IMR-90 (cell line): ENCODE results near the gene TCF7L1. TPM values are rescaled to one million over a fixed set of nuclear protein-coding genes. Genes with fewer than 3 reads are reported as not detected.

Experiments
- ATAC-seq: fragments of 200-7000 bp; cut with Tn5 transposase; 2 replicates; pipeline ENCODE4 v1.9.1; 2020; ENCODE audit warnings: low read depth, mild to moderate bottlenecking, moderate library complexity
- BruUV-seq: library from RNA; stranded (reverse); fragments of 400-500 nt; replicated peaks from 2 replicates; lab custom pipeline; 2021; lab: Mats Ljungman, UMichigan
- CTCF ChIA-PET: fragments of 300-600 bp; formaldehyde crosslinking; extraction: SDS; loops from one replicate; lab custom pipeline; 2021; ENCODE audit warnings: antibody characterized with exemption; lab: Yijun Ruan, JAX
- POLR2A ChIA-PET: fragments of 300-600 bp; sonication (Branson Sonifier 250); formaldehyde crosslinking; loops from one replicate; lab custom pipeline; 2022; ENCODE audit warnings: antibody characterized with exemption; ENCODE audit not compliant: unreplicated experiment; lab: Charles Lee
- DNase-seq: peaks from one replicate; pipeline ENCODE4 v3.0.0; 2013
- H2AFZ ChIP-seq: replicated peaks from 2 replicates; pipeline ENCODE3; 2013; ENCODE audit warnings: low read length, mild to moderate bottlenecking; ENCODE audit not compliant: poor library complexity
- H2AK5ac ChIP-seq: 2 replicates; pipeline ENCODE4 v1.6.1; 2013; ENCODE audit warnings: low read depth, low read length, inconsistent platforms
- H2AK9ac ChIP-seq: replicated peaks from 2 replicates; pipeline ENCODE3; 2013; ENCODE audit warnings: mild to moderate bottlenecking, low read depth, low read length, moderate library complexity; ENCODE audit not compliant: poor library complexity
- H2BK120ac ChIP-seq: 2 replicates; pipeline ENCODE4 v1.6.1; 2013; ENCODE audit warnings: low read depth, low read length, inconsistent platforms
- H2BK15ac ChIP-seq: 3 replicates; pipeline ENCODE4 v1.6.1; 2013; ENCODE audit warnings: low read depth, low read length, inconsistent platforms
- H2BK20ac ChIP-seq: 2 replicates; pipeline ENCODE4 v1.6.1; 2013; ENCODE audit warnings: low read depth, mild to moderate bottlenecking, inconsistent platforms, low read length, moderate library complexity
- H2BK5ac ChIP-seq: 2 replicates; pipeline ENCODE4 v1.6.1; 2013; ENCODE audit warnings: mild to moderate bottlenecking, low read depth, low read length, inconsistent platforms; ENCODE audit not compliant: poor library complexity, severe bottlenecking
- H3K14ac ChIP-seq: replicated peaks from 2 replicates; pipeline ENCODE4 v1.6.1; 2013; ENCODE audit warnings: low read depth, low read length, inconsistent platforms
- H3K18ac ChIP-seq: 2 replicates; pipeline ENCODE4 v1.6.1; 2013; ENCODE audit warnings: low read depth, low read length, control low read depth
- H3K23ac ChIP-seq: 2 replicates; pipeline ENCODE4 v1.6.1; 2013; ENCODE audit warnings: low read depth, low read length, inconsistent platforms
- H3K27ac ChIP-seq: 2 replicates; pipeline ENCODE4 v1.5.1; 2013; ENCODE audit warnings: mild to moderate bottlenecking, control low read depth, low read length; ENCODE audit not compliant: insufficient read depth
- H3K27me3 ChIP-seq: 2 replicates; pipeline ENCODE4 v1.6.1; 2013; ENCODE audit warnings: low read length; ENCODE audit not compliant: control insufficient read depth, insufficient read depth
- H3K36me3 ChIP-seq: 2 replicates; pipeline ENCODE4 v1.6.1; 2013; ENCODE audit warnings: low read length, mixed read lengths; ENCODE audit not compliant: control insufficient read depth, insufficient read depth
- H3K4ac ChIP-seq: 2 replicates; pipeline ENCODE4 v1.6.1; 2013; ENCODE audit warnings: low read depth, low read length, inconsistent platforms
- H3K4me1 ChIP-seq: 2 replicates; pipeline ENCODE4 v1.6.1; 2013; ENCODE audit warnings: low read length, mixed read lengths; ENCODE audit not compliant: control insufficient read depth, insufficient read depth
- H3K4me2 ChIP-seq: 2 replicates; pipeline ENCODE4 v1.6.1; 2013; ENCODE audit warnings: low read depth, mild to moderate bottlenecking, control low read depth, low read length, moderate library complexity
- H3K4me3 ChIP-seq: 2 replicates; pipeline ENCODE4 v1.5.1; 2013; ENCODE audit warnings: low read depth, mild to moderate bottlenecking, control low read depth, low read length, moderate library complexity; ENCODE audit not compliant: insufficient read depth
- H3K56ac ChIP-seq: 2 replicates; pipeline ENCODE4 v1.6.1; 2013; ENCODE audit warnings: low read length, inconsistent platforms; ENCODE audit not compliant: insufficient read depth; ENCODE audit errors: extremely low read depth
- H3K79me1 ChIP-seq, 2 experiments: 2 replicates each; pipeline ENCODE4 v1.6.1; 2013; ENCODE audit warnings: low read length in 2 of 2, inconsistent platforms in 1 of 2, low read depth in 1 of 2
- H3K9ac ChIP-seq: 2 replicates; pipeline ENCODE4 v1.6.1; 2013; ENCODE audit warnings: low read depth, low read length, control low read depth
- H3K9me1 ChIP-seq: 2 replicates; pipeline ENCODE4 v1.6.1; 2013; ENCODE audit warnings: low read length, inconsistent platforms; ENCODE audit not compliant: insufficient read depth
- H3K9me3 ChIP-seq: 2 replicates; pipeline ENCODE4 v1.6.1; 2013; ENCODE audit warnings: low read length; ENCODE audit not compliant: control insufficient read depth, insufficient read depth
- H4K20me1 ChIP-seq: 2 replicates; pipeline ENCODE4 v1.6.1; 2013; ENCODE audit warnings: low read length, inconsistent platforms; ENCODE audit not compliant: insufficient read depth
- H4K5ac ChIP-seq: 2 replicates; pipeline ENCODE4 v1.6.1; 2013; ENCODE audit warnings: mild to moderate bottlenecking, low read depth, low read length, control low read depth
- H4K8ac ChIP-seq, 2 experiments: 2 replicates each; pipeline ENCODE4 v1.6.1; 2013; ENCODE audit warnings: low read depth in 2 of 2, low read length in 2 of 2, control low read depth in 1 of 2, inconsistent platforms in 1 of 2
- H4K91ac ChIP-seq: 2 replicates; pipeline ENCODE4 v1.6.1; 2013; ENCODE audit warnings: low read depth, low read length, inconsistent platforms; ENCODE audit not compliant: insufficient read depth
- CEBPB ChIP-seq: IDR thresholded peaks from 2 replicates; pipeline ENCODE4 v1.6.1; 2012; ENCODE audit warnings: low read depth, low read length, improper control_type of control experiment
- CHD1 ChIP-seq: IDR thresholded peaks from 2 replicates; pipeline ENCODE4 v1.6.1; 2012; ENCODE audit warnings: low read depth, low read length, improper control_type of control experiment
- MAZ ChIP-seq: IDR thresholded peaks from 2 replicates; pipeline ENCODE4 v1.6.1; 2012; ENCODE audit warnings: low read depth, mild to moderate bottlenecking, low read length, improper control_type of control experiment, moderate library complexity, borderline replicate concordance
- NFE2L2 ChIP-seq: fragments of 150-350 bp; IDR thresholded peaks from 2 replicates; pipeline ENCODE4 v1.6.1; 2016; ENCODE audit warnings: low read depth, mild to moderate bottlenecking, low read length
- POLR2A ChIP-seq: IDR thresholded peaks from 2 replicates; pipeline ENCODE4 v1.6.1; 2012; ENCODE audit warnings: mild to moderate bottlenecking, low read depth, low read length
- RCOR1 ChIP-seq: IDR thresholded peaks from 2 replicates; pipeline ENCODE4 v1.6.1; 2012; ENCODE audit warnings: mild to moderate bottlenecking, low read length, improper control_type of control experiment; ENCODE audit not compliant: insufficient replicate concordance
- WGBS, 2 experiments: methylation state at CpG; one replicate each; pipeline versions ENCODE4 v1.1.5 to v1.1.7; 2013; ENCODE audit warnings: missing lambda C conversion rate in 2 of 2; ENCODE audit not compliant: insufficient read length in 1 of 2; ENCODE audit errors: extremely low coverage in 2 of 2; 5-methylcytosine and 5-hydroxymethylcytosine counted together
- dilution Hi-C: fragments of 300-500 bp; cut with HindIII; formaldehyde crosslinking; loops from one replicate; pipeline ENCODE4 v1.14.3; 2018; ENCODE audit warnings: low sequenced_read_pairs; ENCODE audit not compliant: unreplicated experiment
- in situ Hi-C: fragments of 300-500 bp; cut with MboI; formaldehyde crosslinking; loops from 3 replicates; pipeline ENCODE4 v1.14.3; 2019; ENCODE audit warnings: low sequenced_read_pairs, inconsistent platforms, mixed read lengths
- intact Hi-C: fragments of 100-400 bp; cut with micrococcal nuclease; formaldehyde crosslinking; loops from 2 replicates; pipeline ENCODE4 v1.10.0; 2022
- polyA plus RNA-seq, 3 experiments: library from polyadenylated mRNA; depleted of rRNA; stranded (reverse); fragments of >200 nt; gene quantifications; 2 replicates each; pipeline ENCODE4 v1.2.3, GENCODE V29; 2012; ENCODE audit warnings: low replicate concordance in 1 of 3
- total RNA-seq: library from RNA; depleted of rRNA; stranded (reverse); fragments of >200 nt; gene quantifications from 2 replicates; pipeline ENCODE4 v1.2.3, GENCODE V29; 2012

The TCF7L1 gene
- total and polyA plus RNA-seq, 2 of the 4 experiments (the other 2 are of a cell fraction) = 0.72 to 11.1 TPM

- H3K14ac ChIP-seq = no peak overlapping the region
- peaks cover 7% of the 10 kb centered on the region; the same call in 1 of the 2 replicates for H4K20me1 ChIP-seq
- peaks cover 41% of the 10 kb centered on the region for H3K4me1 ChIP-seq
- H3K56ac ChIP-seq = no peak overlapping the region
- H2BK120ac ChIP-seq = no peak overlapping the region
- TF ChIP-seq MAZ (no peak), CEBPB (no peak), NFE2L2 (no peak), CHD1 (no peak), RCOR1 (no peak), POLR2A (no peak)
- ChIA-PET POLR2A (no interaction called here), CTCF (interaction anchor here (1.0 kb wide), 1 partner anchor 19 kb away, joined by 3 read pairs; no protein-coding TSS in a partner anchor)
- DNase-seq = no peak
- peaks cover 16% of the 10 kb centered on the region for H3K9me1 ChIP-seq
- no TSS peak for BruUV-seq
- H3K4me3 ChIP-seq = no peak overlapping the region
- H3K4me2 ChIP-seq = no peak overlapping the region
- H2BK5ac ChIP-seq = no peak overlapping the region
- intact Hi-C loops = no loop called here
- H2AK5ac ChIP-seq = no peak overlapping the region
- dilution Hi-C loops = no loop called here
- peaks cover 25 to 87% of the 10 kb centered on the region in 2 experiments; a peak in 3 of 4 replicates for H3K79me1 ChIP-seq
- no peak overlapping the region for H3K9ac ChIP-seq
- H4K5ac ChIP-seq = no peak overlapping the region
- no peaks in the 10 kb centered on the region for H3K27me3 ChIP-seq
- 57% methylated on average over 1 of the region's 5 CpGs; no CpG with 5 or more reads in 1 of the 2 experiments for WGBS, 2 experiments
- in situ Hi-C loops = no loop called here
- H3K23ac ChIP-seq = no peak overlapping the region
- H4K91ac ChIP-seq = no peak overlapping the region
- H2BK20ac ChIP-seq = no peak overlapping the region
- no peak overlapping the region for H2AK9ac ChIP-seq
- no peak overlapping the region for H4K8ac ChIP-seq
- H3K36me3 ChIP-seq = no peaks in the 10 kb centered on the region
- H3K9me3 ChIP-seq = no peaks in the 10 kb centered on the region
- ATAC-seq = no peak
- H3K4ac ChIP-seq = no peak overlapping the region
- no peak overlapping the region for H3K27ac ChIP-seq
- no peak overlapping the region for H2AFZ ChIP-seq
- no peak overlapping the region; the same call in 2 of the 3 replicates for H2BK15ac ChIP-seq
- H3K18ac ChIP-seq = no peak overlapping the region
Observed at GRCh38 chr2:85253890-85254289, 120.7 kb downstream of the TCF7L1 start.
